MCF 10A (cell line): ENCODE measurements around the gene PPY. TPM values are rescaled to one million over a fixed set of nuclear protein-coding genes. Genes with fewer than 3 reads are reported as not detected.

ENCODE experiments used
- BruUV-seq: library from RNA; stranded (reverse); fragments of 400-500 nt; replicated peaks from 2 replicates; lab custom pipeline; 2021; lab: Mats Ljungman, UMichigan
- CTCF ChIA-PET: fragments of 300-600 bp; sonication (Branson Sonifier 250); formaldehyde crosslinking; extraction: SDS; loops from one replicate; lab custom pipeline; 2021; ENCODE audit warnings: antibody characterized with exemption, inconsistent platforms; lab: Yijun Ruan, JAX
- POLR2A ChIA-PET: fragments of 300-600, 350-650 bp; sonication (Branson Sonifier 250); formaldehyde crosslinking; extraction: SDS; loops from one replicate; lab custom pipeline; 2020; ENCODE audit warnings: antibody characterized with exemption, inconsistent platforms; lab: Yijun Ruan, JAX
- DNase-seq: peaks from one replicate; pipeline ENCODE4 v3.0.0-alpha.2; 2018; ENCODE audit not compliant: unreplicated experiment
- H3K27ac Mint-ChIP-seq: one replicate; pipeline ENCODE4 v1.8.0; 2022; ENCODE audit warnings: mild to moderate bottlenecking, low read depth, mixed read lengths; ENCODE audit not compliant: unreplicated experiment
- H3K27me3 Mint-ChIP-seq: one replicate; pipeline ENCODE4 v1.8.0; 2022; ENCODE audit warnings: mixed read lengths; ENCODE audit not compliant: insufficient read depth, unreplicated experiment
- H3K36me3 Mint-ChIP-seq: one replicate; pipeline ENCODE4 v1.8.0; 2022; ENCODE audit warnings: mild to moderate bottlenecking, moderate library complexity, mixed read lengths; ENCODE audit not compliant: insufficient read depth, unreplicated experiment
- H3K4me1 Mint-ChIP-seq: one replicate; pipeline ENCODE4 v1.8.0; 2022; ENCODE audit warnings: mixed read lengths; ENCODE audit not compliant: insufficient read depth, unreplicated experiment
- H3K4me3 Mint-ChIP-seq: one replicate; pipeline ENCODE4 v1.8.0; 2022; ENCODE audit warnings: mild to moderate bottlenecking, moderate library complexity, mixed read lengths; ENCODE audit not compliant: unreplicated experiment
- H3K9me3 Mint-ChIP-seq: one replicate; pipeline ENCODE4 v1.8.0; 2022; ENCODE audit warnings: mixed read lengths; ENCODE audit not compliant: unreplicated experiment
- CTCF ChIP-seq: fragments of 200-600 bp; IDR thresholded peaks from one replicate; pipeline ENCODE4 v1.8.0; 2022; ENCODE audit warnings: antibody characterized with exemption, mild to moderate bottlenecking; ENCODE audit not compliant: unreplicated experiment
- intact Hi-C: fragments of 100-400 bp; cut with micrococcal nuclease; formaldehyde crosslinking; loops from 2 replicates; pipeline ENCODE4 v1.14.1; 2022
- total RNA-seq: library from RNA; stranded (reverse); gene quantifications from 2 replicates; pipeline ENCODE4 v1.2.3, GENCODE V29; 2022

The PPY gene
- total RNA-seq, 1 experiment from 2014 or later = not detected

GRCh38 chr17:43906951-43907424 lies 35.3 kb downstream of the PPY start:
- CTCF ChIA-PET = interaction anchor here (0.6 to 7.7 kb wide), 3 partner anchors 28 to 726 kb away, joined by 3 to 39 read pairs (median 3); no protein-coding TSS in a partner anchor
- intact Hi-C loops = no loop called here
- DNase-seq = no peak
- Mint-ChIP-seq H3K27me3 (peaks cover 27% of the 10 kb centered on the region), H3K4me3 (no peak overlapping the region), H3K27ac (no peak overlapping the region), H3K36me3 (no peaks in the 10 kb centered on the region), H3K9me3 (no peaks in the 10 kb centered on the region), H3K4me1 (no peaks in the 10 kb centered on the region)
- POLR2A ChIA-PET = no interaction called here
- BruUV-seq = no TSS peak
- TF ChIP-seq CTCF = no peak

- CTCF ChIA-PET = interaction anchor here (0.6 to 7.7 kb wide), 7 partner anchors 23 to 727 kb away, joined by 3 to 39 read pairs (median 3); no protein-coding TSS in a partner anchor
- Mint-ChIP-seq H3K4me1 (no peaks in the 10 kb centered on the region), H3K4me3 (no peak overlapping the region), H3K27ac (no peak overlapping the region), H3K36me3 (no peaks in the 10 kb centered on the region), H3K27me3 (peaks cover 27% of the 10 kb centered on the region), H3K9me3 (no peaks in the 10 kb centered on the region)
- no TSS peak for BruUV-seq
- DNase-seq = no peak
- TF ChIP-seq CTCF = no peak
- POLR2A ChIA-PET = no interaction called here
- intact Hi-C loops = no loop called here
These were observed 36.1 kb downstream of the PPY start for GRCh38 chr17:43905985-43906852.

GRCh38 chr17:43905400-43905984 lies 36.8 kb downstream of the PPY start:
- intact Hi-C loops = no loop called here
- Mint-ChIP-seq H3K4me3 (no peak overlapping the region), H3K36me3 (no peaks in the 10 kb centered on the region), H3K27me3 (peaks cover 27% of the 10 kb centered on the region), H3K4me1 (no peaks in the 10 kb centered on the region), H3K9me3 (no peaks in the 10 kb centered on the region), H3K27ac (no peak overlapping the region)
- ChIA-PET POLR2A (no interaction called here), CTCF (interaction anchor here (0.6 to 7.7 kb wide), 4 partner anchors 22 to 100 kb away, joined by 3 to 39 read pairs (median 4); no protein-coding TSS in a partner anchor)
- DNase-seq = no peak
- TF ChIP-seq CTCF = no peak
- no TSS peak for BruUV-seq
